ENCODE results near the gene COL12A1. TPM values are rescaled to one million over a fixed set of nuclear protein-coding genes. Genes with fewer than 3 reads are reported as not detected.

COL12A1 gene
- total and polyA plus RNA-seq, 9 of the 15 experiments (the other 6 are each of a cell fraction or from before 2014, with no cell fraction given), result 0.11 TPM; not detected in 8

DNA sequence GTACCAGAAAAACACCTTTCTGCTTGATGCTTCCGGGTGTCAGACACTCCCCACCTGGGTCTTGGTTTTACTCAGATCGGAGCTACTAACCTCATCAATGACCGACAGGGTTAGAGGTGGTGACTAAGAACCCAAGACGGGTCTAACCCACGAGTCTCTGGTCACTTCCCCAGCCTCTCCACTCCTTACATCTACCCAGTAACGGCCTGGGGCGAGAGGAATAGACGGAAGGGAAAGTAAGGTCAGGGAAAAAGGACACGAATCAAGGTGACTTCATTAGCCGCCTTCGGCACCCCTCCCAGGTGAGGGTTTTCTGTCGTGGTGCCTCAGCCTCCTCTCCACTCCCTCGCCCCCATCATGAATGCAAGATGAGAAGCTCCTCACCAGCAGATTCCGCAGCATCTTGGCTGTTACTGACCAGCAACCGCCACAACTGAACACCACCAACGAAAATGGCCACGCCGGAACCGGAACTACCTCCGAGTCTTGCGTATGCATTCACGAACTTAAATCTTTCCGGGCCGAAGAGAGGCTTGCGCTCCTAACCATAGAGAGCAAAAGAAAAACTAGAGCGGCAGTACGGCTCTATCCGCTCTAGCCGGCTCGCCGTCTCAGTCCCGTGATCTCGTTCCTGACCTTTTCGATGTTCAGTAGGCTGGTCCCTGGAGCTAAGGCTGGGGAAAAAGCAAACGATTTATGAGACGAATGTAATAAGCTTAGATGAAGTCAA, 37.6 kb upstream of the COL12A1 start, which contains the start of gene COX7A2 (continued):
- TF ChIP-seq, protein P1, sequence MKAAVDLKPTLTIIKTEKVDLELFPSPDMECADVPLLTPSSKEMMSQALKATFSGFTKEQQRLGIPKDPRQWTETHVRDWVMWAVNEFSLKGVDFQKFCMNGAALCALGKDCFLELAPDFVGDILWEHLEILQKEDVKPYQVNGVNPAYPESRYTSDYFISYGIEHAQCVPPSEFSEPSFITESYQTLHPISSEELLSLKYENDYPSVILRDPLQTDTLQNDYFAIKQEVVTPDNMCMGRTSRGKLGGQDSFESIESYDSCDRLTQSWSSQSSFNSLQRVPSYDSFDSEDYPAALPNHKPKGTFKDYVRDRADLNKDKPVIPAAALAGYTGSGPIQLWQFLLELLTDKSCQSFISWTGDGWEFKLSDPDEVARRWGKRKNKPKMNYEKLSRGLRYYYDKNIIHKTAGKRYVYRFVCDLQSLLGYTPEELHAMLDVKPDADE (conservative IDR thresholded peaks at IDR 0.05; ENCODE audit: control insufficient read depth, low read depth, low read length), result no peak
- TF ChIP-seq, protein P2, sequence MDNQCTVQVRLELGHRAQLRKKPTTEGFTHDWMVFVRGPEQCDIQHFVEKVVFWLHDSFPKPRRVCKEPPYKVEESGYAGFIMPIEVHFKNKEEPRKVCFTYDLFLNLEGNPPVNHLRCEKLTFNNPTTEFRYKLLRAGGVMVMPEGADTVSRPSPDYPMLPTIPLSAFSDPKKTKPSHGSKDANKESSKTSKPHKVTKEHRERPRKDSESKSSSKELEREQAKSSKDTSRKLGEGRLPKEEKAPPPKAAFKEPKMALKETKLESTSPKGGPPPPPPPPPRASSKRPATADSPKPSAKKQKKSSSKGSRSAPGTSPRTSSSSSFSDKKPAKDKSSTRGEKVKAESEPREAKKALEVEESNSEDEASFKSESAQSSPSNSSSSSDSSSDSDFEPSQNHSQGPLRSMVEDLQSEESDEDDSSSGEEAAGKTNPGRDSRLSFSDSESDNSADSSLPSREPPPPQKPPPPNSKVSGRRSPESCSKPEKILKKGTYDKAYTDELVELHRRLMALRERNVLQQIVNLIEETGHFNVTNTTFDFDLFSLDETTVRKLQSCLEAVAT (IDR thresholded peaks at IDR 0.05), result no peak
- TF ChIP-seq, protein P3, sequence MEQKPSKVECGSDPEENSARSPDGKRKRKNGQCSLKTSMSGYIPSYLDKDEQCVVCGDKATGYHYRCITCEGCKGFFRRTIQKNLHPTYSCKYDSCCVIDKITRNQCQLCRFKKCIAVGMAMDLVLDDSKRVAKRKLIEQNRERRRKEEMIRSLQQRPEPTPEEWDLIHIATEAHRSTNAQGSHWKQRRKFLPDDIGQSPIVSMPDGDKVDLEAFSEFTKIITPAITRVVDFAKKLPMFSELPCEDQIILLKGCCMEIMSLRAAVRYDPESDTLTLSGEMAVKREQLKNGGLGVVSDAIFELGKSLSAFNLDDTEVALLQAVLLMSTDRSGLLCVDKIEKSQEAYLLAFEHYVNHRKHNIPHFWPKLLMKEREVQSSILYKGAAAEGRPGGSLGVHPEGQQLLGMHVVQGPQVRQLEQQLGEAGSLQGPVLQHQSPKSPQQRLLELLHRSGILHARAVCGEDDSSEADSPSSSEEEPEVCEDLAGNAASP (IDR thresholded peaks at IDR 0.05), result no peak
- no peak for TF ChIP-seq SMC3 (conservative IDR thresholded peaks at IDR 0.05; ENCODE audit: insufficient read depth, low read depth, low read length)
- no peak for TF ChIP-seq ATF4 (CRISPR knock-in tag; IDR thresholded peaks at IDR 0.05)
- TF ChIP-seq SIN3B (IDR thresholded peaks at IDR 0.05; ENCODE audit: low read depth), result no peak
- no peak for TF ChIP-seq SMARCA4 (IDR thresholded peaks at IDR 0.05)
- TF ChIP-seq PBX2 (CRISPR knock-in tag; IDR thresholded peaks at IDR 0.05; ENCODE audit: low read depth), result no peak
- no peak for TF ChIP-seq PBX2 (tag; conservative IDR thresholded peaks at IDR 0.05; ENCODE audit: low read depth)
- TF ChIP-seq NFIC (IDR thresholded peaks at IDR 0.05), result peak; percentile 40
- TF ChIP-seq EWSR1 (IDR thresholded peaks at IDR 0.05; ENCODE audit: borderline replicate concordance, low read depth, partially characterized antibody), result no peak
- TF ChIP-seq GATAD2A (IDR thresholded peaks at IDR 0.05), result no peak
- no peak for TF ChIP-seq MTF1 (CRISPR knock-in tag; IDR thresholded peaks at IDR 0.05; ENCODE audit: borderline replicate concordance)
- TF ChIP-seq CCNT2 (IDR thresholded peaks at IDR 0.05; ENCODE audit: borderline replicate concordance, extremely low read depth, insufficient read length, low read depth, low read length), result no peak
- TF ChIP-seq ID3 (CRISPR knock-in tag; IDR thresholded peaks at IDR 0.05), result no peak
- TF ChIP-seq ID3 (tag; IDR thresholded peaks at IDR 0.05), result peak; percentile 84; the same call in 1 of the 2 replicates
- no peak for TF ChIP-seq ARID2 (IDR thresholded peaks at IDR 0.05)
- TF ChIP-seq SMARCB1 (IDR thresholded peaks at IDR 0.05; ENCODE audit: insufficient read length, low read depth), result no peak
- no peak for TF ChIP-seq FOXA1 (IDR thresholded peaks at IDR 0.05; ENCODE audit: borderline replicate concordance)
- no peak for TF ChIP-seq MECOM (CRISPR knock-in tag; IDR thresholded peaks at IDR 0.05)

Data from K562 (cell line).